Muscle layer of colon (tissue), 2 donors: Measurements from ENCODE around the gene ABCC5.

Experiments
- H3K27ac ChIP-seq: one replicate; pipeline ENCODE4 v1.7.0; 2013; ENCODE audit warnings: low read depth, mild to moderate bottlenecking, low read length, moderate library complexity
- H3K27me3 ChIP-seq, 2 donors: one replicate each; pipeline ENCODE4 v1.7.0; 2013; ENCODE audit warnings: low read length in 2 of 2, mild to moderate bottlenecking in 2 of 2; ENCODE audit not compliant: insufficient read depth in 2 of 2, control insufficient read depth in 1 of 2
- H3K36me3 ChIP-seq: one replicate; pipeline ENCODE4 v1.7.0; 2013; ENCODE audit warnings: mild to moderate bottlenecking, low read length; ENCODE audit not compliant: insufficient read depth
- H3K4me1 ChIP-seq: one replicate; pipeline ENCODE4 v1.7.0; 2013; ENCODE audit warnings: mild to moderate bottlenecking, low read length; ENCODE audit not compliant: insufficient read depth
- H3K4me3 ChIP-seq, 2 donors: one replicate each; pipeline ENCODE4 v1.7.0; 2013; ENCODE audit warnings: low read length in 2 of 2, low read depth in 1 of 2, mild to moderate bottlenecking in 1 of 2, moderate library complexity in 1 of 2
- H3K9ac ChIP-seq: one replicate; pipeline ENCODE4 v1.7.0; 2013; ENCODE audit warnings: low read length
- H3K9me3 ChIP-seq: one replicate; pipeline ENCODE4 v1.7.0; 2013; ENCODE audit warnings: mild to moderate bottlenecking, low read length
- donor health status: abdominal sarcoma.
- donor health status: Adenocarcinoma of cecum.

Gene ABCC5

GRCh38 chr3:183937601-183938286, 79.9 kb downstream of the ABCC5 start:
- H3K9ac ChIP-seq: no peak overlapping the region

GRCh38 chr3:183933160-183933559, 84.5 kb downstream of the ABCC5 start:
- Histone ChIP-seq H3K9ac (no peak overlapping the region), H3K36me3 (peaks cover 27% of the 10 kb centered on the region), H3K27ac (no peak overlapping the region), H3K9me3 (no peaks in the 10 kb centered on the region), H3K27me3 (no peaks in the 10 kb centered on the region), H3K4me3 (no peak overlapping the region), H3K4me1 (no peaks in the 10 kb centered on the region)

More at GRCh38 chr3:183937601-183938286, 79.9 kb downstream of the ABCC5 start:
- Histone ChIP-seq H3K4me1 (no peaks in the 10 kb centered on the region), H3K4me3 (no peak overlapping the region), H3K27ac (no peak overlapping the region), H3K36me3 (peaks cover 33% of the 10 kb centered on the region), H3K9me3 (no peaks in the 10 kb centered on the region), H3K27me3 (no peaks in the 10 kb centered on the region)

GRCh38 chr3:183931881-183932280, 85.8 kb downstream of the ABCC5 start:
- Histone ChIP-seq H3K9me3 (no peaks in the 10 kb centered on the region), H3K4me1 (no peaks in the 10 kb centered on the region), H3K9ac (no peak overlapping the region), H3K27me3 (no peaks in the 10 kb centered on the region), H3K36me3 (peaks cover 25% of the 10 kb centered on the region), H3K27ac (no peak overlapping the region), H3K4me3 (no peak overlapping the region)

GRCh38 chr3:183930086-183930485, 87.6 kb downstream of the ABCC5 start:
- no peaks in the 10 kb centered on the region for H3K4me1 ChIP-seq
- no peak overlapping the region for H3K4me3 ChIP-seq
- H3K27me3 ChIP-seq: no peaks in the 10 kb centered on the region
- H3K9me3 ChIP-seq: no peaks in the 10 kb centered on the region
- H3K9ac ChIP-seq: no peak overlapping the region
- no peak overlapping the region for H3K27ac ChIP-seq
- peaks cover 22% of the 10 kb centered on the region for H3K36me3 ChIP-seq

GRCh38 chr3:183927059-183927458, 90.6 kb downstream of the ABCC5 start:
- Histone ChIP-seq H3K27me3 (no peaks in the 10 kb centered on the region), H3K4me3 (no peak overlapping the region), H3K9ac (no peak overlapping the region), H3K4me1 (no peaks in the 10 kb centered on the region), H3K9me3 (no peaks in the 10 kb centered on the region), H3K36me3 (peaks cover 42% of the 10 kb centered on the region), H3K27ac (no peak overlapping the region)

- Histone ChIP-seq H3K27ac (no peak overlapping the region), H3K4me1 (no peaks in the 10 kb centered on the region), H3K9ac (no peak overlapping the region), H3K36me3 (peaks cover 53% of the 10 kb centered on the region), H3K4me3 (no peak overlapping the region), H3K27me3 (no peaks in the 10 kb centered on the region), H3K9me3 (no peaks in the 10 kb centered on the region)
Measured at GRCh38 chr3:183924956-183925355, 92.7 kb downstream of the ABCC5 start.

- Histone ChIP-seq H3K9ac (no peak overlapping the region), H3K27me3 (no peaks in the 10 kb centered on the region), H3K27ac (no peak overlapping the region), H3K36me3 (peaks cover 52% of the 10 kb centered on the region), H3K9me3 (no peaks in the 10 kb centered on the region), H3K4me1 (no peaks in the 10 kb centered on the region), H3K4me3 (no peak overlapping the region)
Measured at GRCh38 chr3:183924543-183924942, 93.1 kb downstream of the ABCC5 start.

GRCh38 chr3:183922421-183922820, 95.3 kb downstream of the ABCC5 start:
- H3K4me1 ChIP-seq: no peaks in the 10 kb centered on the region
- H3K9ac ChIP-seq: no peak overlapping the region
- H3K27ac ChIP-seq: no peak overlapping the region
- peaks cover 46% of the 10 kb centered on the region for H3K36me3 ChIP-seq
- no peaks in the 10 kb centered on the region for H3K9me3 ChIP-seq
- H3K27me3 ChIP-seq: no peaks in the 10 kb centered on the region
- H3K4me3 ChIP-seq: no peak overlapping the region

GRCh38 chr3:183921096-183921495, 96.6 kb downstream of the ABCC5 start:
- peaks cover 41% of the 10 kb centered on the region for H3K36me3 ChIP-seq
- H3K4me1 ChIP-seq: no peaks in the 10 kb centered on the region
- H3K9ac ChIP-seq: no peak overlapping the region
- no peak overlapping the region for H3K4me3 ChIP-seq
- no peaks in the 10 kb centered on the region for H3K9me3 ChIP-seq
- no peaks in the 10 kb centered on the region for H3K27me3 ChIP-seq
- no peak overlapping the region for H3K27ac ChIP-seq

- H3K9ac ChIP-seq: no peak overlapping the region
- H3K27me3 ChIP-seq: no peaks in the 10 kb centered on the region
- H3K27ac ChIP-seq: no peak overlapping the region
- no peaks in the 10 kb centered on the region for H3K4me1 ChIP-seq
- peaks cover 39% of the 10 kb centered on the region for H3K36me3 ChIP-seq
- no peaks in the 10 kb centered on the region for H3K9me3 ChIP-seq
- H3K4me3 ChIP-seq: no peak overlapping the region
Measured at GRCh38 chr3:183920416-183920815, 97.3 kb downstream of the ABCC5 start.

GRCh38 chr3:183918178-183918577, 99.5 kb downstream of the ABCC5 start:
- Histone ChIP-seq H3K36me3 (peaks cover 20% of the 10 kb centered on the region), H3K27me3 (no peaks in the 10 kb centered on the region), H3K9me3 (no peaks in the 10 kb centered on the region), H3K27ac (no peak overlapping the region), H3K9ac (no peak overlapping the region), H3K4me1 (no peaks in the 10 kb centered on the region), H3K4me3 (no peak overlapping the region)

GRCh38 chr3:183917776-183918175, 99.9 kb downstream of the ABCC5 start:
- Histone ChIP-seq H3K4me1 (no peaks in the 10 kb centered on the region), H3K4me3 (no peak overlapping the region), H3K36me3 (peaks cover 20% of the 10 kb centered on the region), H3K9ac (no peak overlapping the region), H3K27ac (no peak overlapping the region), H3K27me3 (no peaks in the 10 kb centered on the region), H3K9me3 (no peaks in the 10 kb centered on the region)
